ENCODE data around the gene CD163L1. TPM values are rescaled to one million over a fixed set of nuclear protein-coding genes. Genes with fewer than 3 reads are reported as not detected.
A peak's percentile ranks its signal among the peaks of the same experiment; 100 is the strongest.
"Not testable (repeated sequence)": the region's sequence is repeated elsewhere in the genome, so short reads cannot be mapped to it uniquely, and the experiment has no call there.

Gene CD163L1
- 6.1 TPM for total RNA-seq

- DNase-seq, result no peak
Measured at GRCh38 chr12:7444076-7444475, at the start of gene CD163L1. Gene CD163L1, minus strand, starts transcription at chr12:7444153. Its CDS starts 26 bp downstream, at chr12:7444127.

- DNase-seq, result no peak
Measured at GRCh38 chr12:7493006-7493405, 49.1 kb upstream of the CD163L1 start.

GRCh38 chr12:7486512-7486911 is 42.6 kb upstream of the CD163L1 start:
- peak; percentile 37 for DNase-seq

- DNase-seq, result no peak
Measured at GRCh38 chr12:7485095-7485494, 41.1 kb upstream of the CD163L1 start.

GRCh38 chr12:7483343-7483742 is 39.4 kb upstream of the CD163L1 start:
- no peak for DNase-seq

GRCh38 chr12:7479771-7480170 is 35.8 kb upstream of the CD163L1 start:
- DNase-seq, result peak; percentile 44

GRCh38 chr12:7472060-7472459 is 28.1 kb upstream of the CD163L1 start:
- no peak for DNase-seq

- peak; percentile 76 for DNase-seq
Measured at GRCh38 chr12:7460375-7461259, 16.7 kb upstream of the CD163L1 start.

GRCh38 chr12:7459973-7460372 is 16.0 kb upstream of the CD163L1 start:
- no peak for DNase-seq

- DNase-seq, result no peak
Measured at GRCh38 chr12:7451756-7452155, 7.8 kb upstream of the CD163L1 start.

- no peak for DNase-seq
Measured at GRCh38 chr12:7450667-7451066, 6.7 kb upstream of the CD163L1 start.

GRCh38 chr12:7448099-7448498 is 4.1 kb upstream of the CD163L1 start:
- no peak for DNase-seq

- no peak for DNase-seq
Measured at GRCh38 chr12:7444537-7444936, 584 bp upstream of the CD163L1 start.

GRCh38 chr12:7441216-7441615 is 2.7 kb downstream of the CD163L1 start:
- DNase-seq, result no peak

- DNase-seq, result peak; percentile 64
Measured at GRCh38 chr12:7439579-7440505, 4.1 kb downstream of the CD163L1 start.

- DNase-seq, result not testable (repeated sequence)
Measured at GRCh38 chr12:7438291-7438995, 5.5 kb downstream of the CD163L1 start.

- not testable (repeated sequence) for DNase-seq
Measured at GRCh38 chr12:7437494-7437893, 6.5 kb downstream of the CD163L1 start.

- no peak for DNase-seq
Measured at GRCh38 chr12:7434670-7435069, 9.3 kb downstream of the CD163L1 start.

- no peak for DNase-seq
Measured at GRCh38 chr12:7433276-7433822, 10.6 kb downstream of the CD163L1 start.

GRCh38 chr12:7431993-7432685 is 11.8 kb downstream of the CD163L1 start:
- DNase-seq, result no peak

GRCh38 chr12:7411343-7411742 is 32.6 kb downstream of the CD163L1 start:
- DNase-seq, result no peak

Measured in tongue (tissue), 2 donors.